ENCODE measurements around the gene GNB1.
"Not testable (repeated sequence)": the region's sequence is repeated elsewhere in the genome, so short reads cannot be mapped to it uniquely, and the experiment has no call there.

Gene GNB1

DNA sequence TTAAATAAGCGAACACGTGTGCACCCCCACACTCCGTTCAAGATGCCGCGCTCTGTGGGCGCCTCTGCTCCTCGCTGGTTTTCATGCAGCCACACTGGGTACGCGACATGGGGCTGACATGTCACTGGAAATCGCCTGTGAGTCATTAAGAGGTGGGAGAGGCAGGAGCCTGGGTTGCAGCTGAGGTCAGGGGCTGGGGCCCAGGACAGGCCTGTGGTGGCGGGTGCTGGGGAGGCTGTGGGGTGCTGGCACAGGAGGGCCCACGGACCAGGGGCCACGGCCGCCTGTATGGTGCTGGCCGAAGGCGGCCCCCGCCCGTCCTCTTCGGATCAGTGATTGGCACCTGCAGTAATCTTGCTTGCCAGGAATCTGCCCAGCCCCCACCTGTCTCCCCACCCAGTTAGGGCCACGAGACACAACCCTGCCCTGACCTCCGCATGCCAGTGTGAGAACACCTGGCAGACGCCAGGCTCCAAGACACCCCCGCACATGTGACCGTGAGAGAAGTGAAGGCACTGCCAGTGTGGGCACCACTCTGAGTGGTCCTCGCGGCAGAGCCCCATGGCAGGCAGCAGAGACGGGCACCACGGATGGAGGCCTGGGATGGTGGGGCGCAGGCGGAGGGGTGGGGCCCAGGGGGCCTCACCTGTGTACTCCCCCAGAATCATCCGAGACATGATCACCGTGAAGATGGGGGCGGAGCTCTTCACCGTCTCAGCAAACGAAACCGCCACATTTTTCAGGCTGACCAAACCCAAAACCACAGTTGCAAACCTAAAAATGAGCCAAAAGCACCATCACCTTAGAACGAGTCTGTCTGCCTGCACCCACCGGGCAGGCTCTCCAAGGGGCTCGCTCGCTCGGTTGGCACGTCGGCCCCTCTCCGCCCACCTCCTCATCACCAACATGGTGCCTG, 153.0 kb downstream of the GNB1 start:
- not testable (repeated sequence) for DNase-seq (ENCODE audit: extremely low read depth, low read depth)
